Liver (tissue), 3 donors: ENCODE data around the gene EDN1.

Experiments used
- EGR1 ChIP-seq, 2 donors: IDR thresholded peaks; 2 replicates each; pipeline ENCODE4 v1.6.1; 2016 to 2018; ENCODE audit warnings: antibody characterized with exemption in 2 of 2, low read depth in 2 of 2
- JUND ChIP-seq, 2 donors: IDR thresholded peaks; 2 replicates each; pipeline ENCODE4 v1.6.1; 2016; ENCODE audit warnings: antibody characterized with exemption in 2 of 2
- SP1 ChIP-seq: IDR thresholded peaks from 2 replicates; pipeline ENCODE4 v1.6.1; 2018; ENCODE audit warnings: antibody characterized with exemption, mild to moderate bottlenecking
- YY1 ChIP-seq: IDR thresholded peaks from 2 replicates; pipeline ENCODE4 v1.6.1; 2016; ENCODE audit warnings: antibody characterized with exemption, mild to moderate bottlenecking
- ZBTB33 ChIP-seq: IDR thresholded peaks from 2 replicates; pipeline ENCODE4 v1.6.1; 2016; ENCODE audit warnings: antibody characterized with exemption
- TF ChIP-seq, protein P1 (sequence below): IDR thresholded peaks from 2 replicates; pipeline ENCODE4 v1.6.1; 2016; ENCODE audit warnings: antibody characterized with exemption
- TF ChIP-seq, protein P2 (sequence below): fragments of 150-350 bp; IDR thresholded peaks from 2 replicates; pipeline ENCODE4 v1.5.1; 2017; ENCODE audit warnings: improper control_type of control experiment, low read depth, low read length; ENCODE audit not compliant: missing input control
- donor health status: healthy.
- donor health status: healthy.

DNA sequence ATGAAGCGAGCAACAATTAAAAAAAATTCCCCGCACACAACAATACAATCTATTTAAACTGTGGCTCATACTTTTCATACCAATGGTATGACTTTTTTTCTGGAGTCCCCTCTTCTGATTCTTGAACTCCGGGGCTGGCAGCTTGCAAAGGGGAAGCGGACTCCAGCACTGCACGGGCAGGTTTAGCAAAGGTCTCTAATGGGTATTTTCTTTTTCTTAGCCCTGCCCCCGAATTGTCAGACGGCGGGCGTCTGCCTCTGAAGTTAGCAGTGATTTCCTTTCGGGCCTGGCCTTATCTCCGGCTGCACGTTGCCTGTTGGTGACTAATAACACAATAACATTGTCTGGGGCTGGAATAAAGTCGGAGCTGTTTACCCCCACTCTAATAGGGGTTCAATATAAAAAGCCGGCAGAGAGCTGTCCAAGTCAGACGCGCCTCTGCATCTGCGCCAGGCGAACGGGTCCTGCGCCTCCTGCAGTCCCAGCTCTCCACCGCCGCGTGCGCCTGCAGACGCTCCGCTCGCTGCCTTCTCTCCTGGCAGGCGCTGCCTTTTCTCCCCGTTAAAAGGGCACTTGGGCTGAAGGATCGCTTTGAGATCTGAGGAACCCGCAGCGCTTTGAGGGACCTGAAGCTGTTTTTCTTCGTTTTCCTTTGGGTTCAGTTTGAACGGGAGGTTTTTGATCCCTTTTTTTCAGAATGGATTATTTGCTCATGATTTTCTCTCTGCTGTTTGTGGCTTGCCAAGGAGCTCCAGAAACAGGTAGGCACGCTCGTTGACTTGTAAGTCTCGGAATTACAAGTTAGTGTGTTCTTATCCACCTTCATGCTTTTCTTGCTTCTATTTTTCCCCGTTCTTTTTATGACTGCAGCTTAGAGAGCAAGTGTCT is at the start of gene EDN1:
- TF ChIP-seq YY1: no peak
- TF ChIP-seq, protein P1, sequence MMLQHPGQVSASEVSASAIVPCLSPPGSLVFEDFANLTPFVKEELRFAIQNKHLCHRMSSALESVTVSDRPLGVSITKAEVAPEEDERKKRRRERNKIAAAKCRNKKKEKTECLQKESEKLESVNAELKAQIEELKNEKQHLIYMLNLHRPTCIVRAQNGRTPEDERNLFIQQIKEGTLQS: no peak
- TF ChIP-seq, protein P2, sequence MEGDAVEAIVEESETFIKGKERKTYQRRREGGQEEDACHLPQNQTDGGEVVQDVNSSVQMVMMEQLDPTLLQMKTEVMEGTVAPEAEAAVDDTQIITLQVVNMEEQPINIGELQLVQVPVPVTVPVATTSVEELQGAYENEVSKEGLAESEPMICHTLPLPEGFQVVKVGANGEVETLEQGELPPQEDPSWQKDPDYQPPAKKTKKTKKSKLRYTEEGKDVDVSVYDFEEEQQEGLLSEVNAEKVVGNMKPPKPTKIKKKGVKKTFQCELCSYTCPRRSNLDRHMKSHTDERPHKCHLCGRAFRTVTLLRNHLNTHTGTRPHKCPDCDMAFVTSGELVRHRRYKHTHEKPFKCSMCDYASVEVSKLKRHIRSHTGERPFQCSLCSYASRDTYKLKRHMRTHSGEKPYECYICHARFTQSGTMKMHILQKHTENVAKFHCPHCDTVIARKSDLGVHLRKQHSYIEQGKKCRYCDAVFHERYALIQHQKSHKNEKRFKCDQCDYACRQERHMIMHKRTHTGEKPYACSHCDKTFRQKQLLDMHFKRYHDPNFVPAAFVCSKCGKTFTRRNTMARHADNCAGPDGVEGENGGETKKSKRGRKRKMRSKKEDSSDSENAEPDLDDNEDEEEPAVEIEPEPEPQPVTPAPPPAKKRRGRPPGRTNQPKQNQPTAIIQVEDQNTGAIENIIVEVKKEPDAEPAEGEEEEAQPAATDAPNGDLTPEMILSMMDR: peak; percentile 49
- no peak for TF ChIP-seq EGR1 (IDR thresholded peaks at IDR 0.05; ENCODE audit: low read depth in 2 of 2)
- TF ChIP-seq JUND (IDR thresholded peaks at IDR 0.05): peak in 1 of 2 donors; percentile 30
- TF ChIP-seq ZBTB33: no peak
- no peak for TF ChIP-seq SP1
